Nephron (organoid): ENCODE results near the gene KRTAP19-2.

Source experiments
- H3K27ac Mint-ChIP-seq, 3 experiments: 2 replicates each; pipeline ENCODE4 v1.8.0; 2020; ENCODE audit warnings: mixed read lengths in 3 of 3, mild to moderate bottlenecking in 2 of 3, moderate library complexity in 1 of 3
- H3K27me3 Mint-ChIP-seq: 2 replicates; pipeline ENCODE4 v1.8.0; 2021; ENCODE audit warnings: low read depth, mild to moderate bottlenecking, moderate library complexity, mixed read lengths
- H3K36me3 Mint-ChIP-seq: 2 replicates; pipeline ENCODE4 v1.8.0; 2020; ENCODE audit warnings: low read depth, mixed read lengths
- H3K4me1 Mint-ChIP-seq: 2 replicates; pipeline ENCODE4 v1.8.0; 2020; ENCODE audit warnings: mixed read lengths
- H3K4me3 Mint-ChIP-seq, 3 experiments: 2 replicates each; pipeline ENCODE4 v1.8.0; 2020; ENCODE audit warnings: mild to moderate bottlenecking in 3 of 3, mixed read lengths in 3 of 3, moderate library complexity in 2 of 3
- H3K9me3 Mint-ChIP-seq: 2 replicates; pipeline ENCODE4 v1.8.0; 2020; ENCODE audit warnings: mixed read lengths
- CTCF ChIP-seq, 3 experiments: fragments of 200-600 bp; sonication (generic); IDR thresholded peaks; one replicate each; pipeline ENCODE4 v1.5.0; 2021; ENCODE audit warnings: antibody characterized with exemption in 3 of 3; ENCODE audit not compliant: unreplicated experiment in 3 of 3

Gene KRTAP19-2

DNA sequence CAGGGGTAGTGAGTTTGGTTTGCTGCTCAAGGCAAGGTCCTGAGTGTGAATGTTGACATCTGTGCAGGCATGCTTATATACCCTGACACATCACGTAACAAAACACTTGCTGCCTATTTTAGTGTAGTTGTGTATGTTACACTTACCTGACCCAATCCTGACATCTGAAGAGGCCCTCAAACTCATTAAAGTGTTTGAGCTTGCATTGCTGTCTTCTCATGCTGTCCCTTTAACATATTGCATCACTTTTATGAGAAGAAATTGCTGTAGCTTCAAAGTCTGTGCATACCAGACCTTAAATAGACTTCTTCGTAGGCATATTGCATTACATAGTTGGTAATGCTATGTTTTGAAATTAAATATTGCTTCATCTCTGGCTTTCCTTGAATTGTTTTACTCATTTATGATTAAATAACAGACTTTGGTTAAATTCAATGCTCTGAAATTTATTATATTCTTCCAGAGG is 4.8 kb upstream of the KRTAP19-2 start, which contains the start of gene KRTAP19-3:
Gene KRTAP19-3 (minus strand): TSS at position 51 of the 466 bp plus-strand sequence. CDS start 56 bp downstream, outside the sequence.
- H3K36me3 Mint-ChIP-seq, result no peaks in the 10 kb centered on the region
- no peak within 1 kb of the TSS for H3K27ac Mint-ChIP-seq
- H3K27me3 Mint-ChIP-seq, result no peaks in the 10 kb centered on the region
- peaks cover 6% of the 10 kb centered on the region for H3K9me3 Mint-ChIP-seq
- no peak within 1 kb of the TSS for H3K4me3 Mint-ChIP-seq
- TF ChIP-seq CTCF (IDR thresholded peaks at IDR 0.05; ENCODE audit: unreplicated experiment in 3 of 3), result no peak
- no peaks in the 10 kb centered on the region for H3K4me1 Mint-ChIP-seq

- Mint-ChIP-seq H3K4me3 (no peak overlapping the region), H3K27me3 (no peaks in the 10 kb centered on the region), H3K27ac (no peak overlapping the region), H3K36me3 (peaks cover 5% of the 10 kb centered on the region), H3K4me1 (no peaks in the 10 kb centered on the region), H3K9me3 (peaks cover 18% of the 10 kb centered on the region)
- no peak for TF ChIP-seq CTCF (IDR thresholded peaks at IDR 0.05; ENCODE audit: unreplicated experiment in 3 of 3)
Observed at GRCh38 chr21:30486180-30486579, 1.1 kb downstream of the KRTAP19-2 start.

GRCh38 chr21:30482130-30482529 is 5.1 kb downstream of the KRTAP19-2 start:
- peaks cover 5% of the 10 kb centered on the region for H3K36me3 Mint-ChIP-seq
- peaks cover 5% of the 10 kb centered on the region for H3K4me1 Mint-ChIP-seq
- H3K27me3 Mint-ChIP-seq, result no peaks in the 10 kb centered on the region
- no peak overlapping the region for H3K4me3 Mint-ChIP-seq
- H3K27ac Mint-ChIP-seq, result no peak overlapping the region
- no peak for TF ChIP-seq CTCF (IDR thresholded peaks at IDR 0.05; ENCODE audit: unreplicated experiment in 3 of 3)
- peaks cover 14% of the 10 kb centered on the region for H3K9me3 Mint-ChIP-seq

DNA sequence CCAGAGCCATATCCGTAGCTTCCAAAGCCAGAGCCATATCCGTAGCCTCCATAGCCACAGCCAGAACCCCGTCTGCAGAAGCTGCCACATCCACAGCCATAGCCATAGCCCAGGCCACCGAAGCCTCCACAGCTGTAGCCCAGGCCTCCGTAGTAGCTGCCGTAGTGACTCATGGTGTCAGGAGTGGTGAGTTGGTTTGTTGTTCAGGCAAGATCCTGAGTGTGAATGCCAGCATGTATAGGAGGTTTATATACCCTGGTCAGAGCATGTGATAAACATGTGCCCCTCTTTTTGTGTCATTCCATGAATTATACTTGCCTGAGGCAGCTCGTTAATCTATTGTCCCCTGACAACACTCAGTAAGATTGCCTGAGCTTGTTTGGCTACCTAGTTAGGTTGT is 7.1 kb downstream of the KRTAP19-2 start, which contains the start of gene KRTAP19-1:
Gene KRTAP19-1 (minus strand): TSS at position 223 of the 400 bp plus-strand sequence. CDS start 50 bp downstream, at position 173.
- no peaks in the 10 kb centered on the region for H3K27me3 Mint-ChIP-seq
- H3K27ac Mint-ChIP-seq, result no peak within 1 kb of the TSS
- no peak within 1 kb of the TSS for H3K4me3 Mint-ChIP-seq
- no peaks in the 10 kb centered on the region for H3K36me3 Mint-ChIP-seq
- peaks cover 3% of the 10 kb centered on the region for H3K9me3 Mint-ChIP-seq
- TF ChIP-seq CTCF (IDR thresholded peaks at IDR 0.05; ENCODE audit: unreplicated experiment in 3 of 3), result no peak
- peaks cover 5% of the 10 kb centered on the region for H3K4me1 Mint-ChIP-seq

DNA sequence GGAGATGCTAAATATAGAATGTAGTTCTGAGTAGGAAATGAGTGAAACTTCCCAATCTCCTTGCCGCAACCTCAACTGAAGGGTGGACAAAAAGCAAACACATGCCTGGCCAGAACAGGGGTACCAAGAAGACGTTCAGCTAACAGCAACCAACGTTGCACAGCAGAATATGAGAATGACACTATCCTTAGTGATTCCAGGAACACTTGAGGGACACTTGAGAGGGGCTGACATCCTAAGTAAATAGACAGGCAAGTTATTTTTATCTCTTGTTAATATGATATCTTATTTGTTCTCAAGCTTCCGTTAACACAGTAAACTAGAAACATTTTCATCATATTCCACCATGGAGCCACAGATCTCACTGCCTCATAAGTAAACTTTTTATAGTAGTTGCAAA is 8.0 kb downstream of the KRTAP19-2 start:
- no peaks in the 10 kb centered on the region for H3K9me3 Mint-ChIP-seq
- H3K36me3 Mint-ChIP-seq, result no peaks in the 10 kb centered on the region
- TF ChIP-seq CTCF (IDR thresholded peaks at IDR 0.05; ENCODE audit: unreplicated experiment in 3 of 3), result no peak
- H3K4me3 Mint-ChIP-seq, result no peak overlapping the region
- peaks cover 5% of the 10 kb centered on the region for H3K4me1 Mint-ChIP-seq
- no peaks in the 10 kb centered on the region for H3K27me3 Mint-ChIP-seq
- H3K27ac Mint-ChIP-seq, result no peak overlapping the region

DNA sequence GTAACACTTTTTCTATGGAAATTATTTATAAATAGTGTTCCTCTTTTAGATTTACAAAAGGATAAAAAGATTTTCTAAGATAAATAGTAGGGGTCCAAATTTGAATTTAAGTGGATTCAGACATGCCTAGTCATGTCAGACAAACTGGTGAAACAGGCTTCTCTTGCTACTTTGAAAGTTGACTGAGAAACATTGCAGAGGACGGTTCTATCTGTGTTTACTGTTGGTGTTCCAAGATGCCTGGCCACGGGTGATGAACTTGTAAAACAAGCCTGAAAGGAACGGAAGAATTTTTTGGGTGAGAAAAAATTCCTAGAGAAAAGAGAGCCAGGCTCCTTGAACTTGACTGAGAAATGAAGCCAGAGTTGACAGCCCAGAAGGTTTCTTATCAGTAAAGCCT is 9.2 kb downstream of the KRTAP19-2 start:
- no peak for TF ChIP-seq CTCF (IDR thresholded peaks at IDR 0.05; ENCODE audit: unreplicated experiment in 3 of 3)
- Mint-ChIP-seq H3K9me3 (no peaks in the 10 kb centered on the region), H3K4me1 (peaks cover 5% of the 10 kb centered on the region), H3K4me3 (no peak overlapping the region), H3K27me3 (no peaks in the 10 kb centered on the region), H3K36me3 (no peaks in the 10 kb centered on the region), H3K27ac (no peak overlapping the region)
